GM23338 (cell line): Measurements from ENCODE around the gene MEIOB.

ENCODE experiments used
- CREB1 ChIP-seq: fragments of 250-450 bp; sonication (Bioruptor Pico); IDR thresholded peaks from 2 replicates; pipeline ENCODE4 v1.5.0; 2020; ENCODE audit warnings: low read depth, mild to moderate bottlenecking, moderate library complexity
- CTCF ChIP-seq, 2 experiments: fragments of 200-600 bp in 1 of 2; sonication (generic) in 1 of 2; conservative IDR thresholded peaks; 2 replicates each; pipeline versions ENCODE4 v1.5.1 to v1.6.1; 2016 to 2017; ENCODE audit warnings: antibody characterized with exemption in 2 of 2, low read depth in 2 of 2, mild to moderate bottlenecking in 2 of 2, moderate library complexity in 1 of 2
- ETS1 ChIP-seq: IDR thresholded peaks from 2 replicates; pipeline ENCODE4 v1.6.1; 2016; ENCODE audit warnings: antibody characterized with exemption
- EZH2 ChIP-seq: fragments of 200-600 bp; sonication (generic); IDR thresholded peaks from one replicate; pipeline ENCODE4 v1.8.0; 2017; ENCODE audit warnings: antibody characterized with exemption, mild to moderate bottlenecking, low read depth; ENCODE audit not compliant: unreplicated experiment
- EZH2phosphoT487 ChIP-seq: fragments of 200-600 bp; sonication (generic); IDR thresholded peaks from one replicate; pipeline ENCODE4 v1.8.1; 2018; ENCODE audit warnings: antibody characterized with exemption; ENCODE audit not compliant: unreplicated experiment
- JUNB ChIP-seq: IDR thresholded peaks from one replicate; pipeline ENCODE4 v1.6.1; 2016; ENCODE audit warnings: antibody characterized with exemption; ENCODE audit not compliant: unreplicated experiment
- POLR2AphosphoS5 ChIP-seq: IDR thresholded peaks from 2 replicates; pipeline ENCODE4 v1.6.1; 2016; ENCODE audit warnings: antibody characterized with exemption, low read depth
- REST ChIP-seq: IDR thresholded peaks from one replicate; pipeline ENCODE4 v1.6.1; 2018; ENCODE audit warnings: antibody characterized with exemption; ENCODE audit not compliant: unreplicated experiment
- STAT1 ChIP-seq: IDR thresholded peaks from one replicate; pipeline ENCODE4 v1.6.1; 2016; ENCODE audit warnings: antibody characterized with exemption; ENCODE audit not compliant: unreplicated experiment
- ZNF114 ChIP-seq: fragments of 250-450 bp; sonication (Bioruptor Pico); IDR thresholded peaks from 2 replicates; pipeline ENCODE4 v1.5.0; 2020; ENCODE audit warnings: mild to moderate bottlenecking, moderate library complexity
- ZNF331 ChIP-seq: fragments of 250-450 bp; sonication (Bioruptor Pico); IDR thresholded peaks from 2 replicates; pipeline ENCODE4 v1.5.0; 2020; ENCODE audit warnings: low read depth, mild to moderate bottlenecking, moderate library complexity

DNA sequence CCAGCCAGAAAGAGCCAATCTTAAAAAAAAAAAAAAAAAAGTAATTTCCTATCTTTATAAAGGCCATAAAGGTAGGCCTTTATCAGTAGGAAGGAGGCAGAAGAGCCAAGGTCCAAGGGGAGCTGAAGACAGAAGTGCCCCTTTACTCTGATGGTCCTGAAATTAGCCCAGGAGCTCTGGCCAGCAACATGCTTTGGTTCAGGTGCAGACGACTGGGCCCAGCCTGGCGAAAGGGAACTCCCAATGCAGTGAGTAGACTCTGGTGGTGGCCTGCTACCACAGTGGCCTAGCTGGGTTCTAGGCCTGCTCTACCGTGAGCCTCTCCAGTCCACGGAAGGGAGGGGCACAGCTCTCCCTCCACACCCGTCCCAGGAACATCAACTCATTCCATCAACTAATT, 23.1 kb upstream of the MEIOB start:
- TF ChIP-seq CTCF (conservative IDR thresholded peaks at IDR 0.05; ENCODE audit: low read depth in 2 of 2) = no peak
- no peak for TF ChIP-seq EZH2phosphoT487
- no peak for TF ChIP-seq JUNB
- no peak for TF ChIP-seq ETS1
- TF ChIP-seq POLR2AphosphoS5 = no peak
- no peak for TF ChIP-seq EZH2
- no peak for TF ChIP-seq CREB1
- TF ChIP-seq REST = no peak
- TF ChIP-seq ZNF331 (CRISPR knock-in tag) = no peak
- no peak for TF ChIP-seq ZNF114 (CRISPR knock-in tag)
- TF ChIP-seq STAT1 = no peak
